Inflammatory macrophage treated with lipopolysaccharide for 4 hours (primary cell): Measurements from ENCODE around the gene RPS13.
"Not testable (repeated sequence)": the region's sequence is repeated elsewhere in the genome, so short reads cannot be mapped to it uniquely, and the experiment has no call there.

Source experiments
- DNase-seq: peaks from one replicate; pipeline ENCODE4 v3.0.0-alpha.2; 2020

RPS13 gene

DNA sequence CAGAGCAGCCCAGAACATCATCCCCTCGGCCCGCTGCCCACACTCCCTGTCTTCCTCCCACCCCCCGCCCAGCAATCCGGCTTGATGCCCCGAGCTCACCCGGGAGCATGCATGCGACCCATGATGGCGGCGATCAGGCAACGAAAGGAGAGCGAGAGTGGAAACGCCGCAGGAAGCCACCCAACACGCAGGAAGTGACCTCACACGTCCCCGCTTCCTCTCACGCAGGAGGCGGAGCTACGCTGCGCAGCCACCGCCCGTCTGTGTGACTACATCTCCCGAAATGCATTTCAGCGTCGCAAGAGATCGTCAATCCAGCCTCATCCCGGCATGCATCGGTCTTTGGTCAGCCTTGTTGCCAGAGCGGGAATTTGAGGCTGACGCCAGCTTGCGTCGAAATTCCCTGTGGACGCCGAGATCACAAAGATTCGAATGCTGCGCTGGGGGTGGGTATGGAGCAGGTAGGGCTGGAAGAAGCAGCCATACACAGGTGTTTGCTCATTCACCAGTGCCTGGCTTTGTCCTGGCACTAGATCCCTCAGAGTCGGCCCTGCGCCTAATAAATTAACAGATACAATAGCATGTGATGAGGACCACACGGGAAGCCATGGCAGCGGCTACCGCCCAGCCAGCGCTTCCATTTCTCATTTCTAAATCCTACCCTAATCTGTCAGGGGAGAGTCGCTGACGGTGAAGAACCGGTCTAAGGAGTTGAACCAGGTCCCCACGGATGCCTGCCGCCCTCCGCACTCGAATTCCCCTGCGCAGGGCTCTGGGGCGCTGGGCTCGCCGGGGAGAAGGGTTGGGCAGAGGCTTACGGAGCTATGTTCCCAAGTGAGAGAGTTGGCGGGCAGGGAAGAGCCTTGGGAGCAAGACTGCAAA is at the start of gene RPS13:
TSS of gene RPS13 (minus strand) at position 148 of the 882 bp plus-strand sequence. CDS start at position 122, 26 bp downstream.
- peak; percentile 100 for DNase-seq

DNA sequence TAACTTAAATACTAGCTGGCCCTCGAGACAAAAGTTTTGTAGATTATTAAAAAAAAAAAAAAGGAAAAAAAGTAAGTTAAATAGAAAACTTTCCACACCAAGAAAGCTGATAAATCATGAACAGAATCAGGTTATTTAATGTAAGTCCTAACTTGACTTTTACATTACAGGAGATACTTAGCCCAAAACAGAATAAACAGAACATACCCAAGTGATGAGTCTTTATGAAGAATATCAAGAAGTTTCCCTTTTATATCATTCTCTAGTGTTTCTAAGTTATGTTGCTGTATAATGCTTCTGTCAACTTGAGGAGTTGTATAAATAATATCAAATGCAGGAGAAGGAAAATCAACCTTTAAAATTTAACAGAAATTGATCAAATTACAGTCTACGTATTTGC is 44.5 kb upstream of the RPS13 start:
- no peak for DNase-seq

DNA sequence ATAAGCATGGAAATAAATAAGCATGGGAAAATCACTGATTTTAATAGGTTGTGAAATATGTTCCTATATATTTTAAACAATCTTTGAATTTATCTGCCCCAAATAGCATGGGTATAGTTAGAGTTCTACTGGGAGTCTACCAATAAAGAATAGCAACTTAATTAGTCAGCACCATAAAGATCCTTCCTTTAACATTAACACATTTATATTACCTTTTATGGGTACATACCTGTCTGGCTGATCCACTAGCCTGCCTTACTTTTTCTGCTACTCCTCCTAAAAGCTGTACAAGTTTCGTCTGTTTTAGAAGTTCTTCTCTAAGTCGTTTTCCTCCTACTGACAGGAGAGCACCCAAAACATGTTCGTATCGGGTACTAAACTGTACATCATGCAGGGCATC is 39.8 kb upstream of the RPS13 start:
- DNase-seq = no peak

DNA sequence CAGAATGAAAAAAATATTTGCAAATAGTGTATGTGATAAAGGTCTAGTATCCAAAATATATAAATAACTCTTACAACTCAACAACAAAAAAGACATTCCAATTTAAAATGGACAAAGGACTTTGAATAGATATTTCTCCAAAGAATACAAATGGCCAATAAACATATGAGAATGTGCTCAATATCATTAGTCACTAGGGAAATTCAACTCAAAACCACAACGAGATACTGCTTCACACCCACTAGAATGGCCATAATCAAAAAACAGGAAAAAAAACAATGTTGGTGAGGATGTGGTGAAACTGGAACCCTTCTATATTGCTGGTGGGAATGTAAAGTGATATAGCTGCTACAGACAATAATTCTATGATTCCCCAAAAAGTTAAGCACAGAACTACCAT is 38.6 kb upstream of the RPS13 start:
- DNase-seq = peak; percentile 9

DNA sequence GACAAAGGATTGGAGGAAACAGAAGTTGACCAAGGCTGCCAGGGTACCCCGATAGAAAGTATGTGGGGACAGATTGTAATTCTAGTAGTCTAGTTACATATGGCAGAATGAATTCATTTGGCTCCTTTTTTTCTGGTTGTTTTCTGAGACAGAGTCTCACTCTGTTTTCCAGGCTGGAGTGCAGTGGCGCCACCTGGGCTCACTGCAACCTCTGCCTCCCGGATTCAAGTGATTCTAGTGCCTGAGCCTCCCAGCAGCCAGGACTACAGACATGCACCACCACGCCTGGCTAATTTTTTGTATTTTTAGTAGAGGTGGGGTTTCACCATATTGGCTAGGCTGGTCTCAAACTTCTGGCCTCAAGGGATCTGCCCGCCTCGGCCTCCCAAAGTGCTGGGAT is 30.3 kb upstream of the RPS13 start:
- not testable (repeated sequence) for DNase-seq

DNA sequence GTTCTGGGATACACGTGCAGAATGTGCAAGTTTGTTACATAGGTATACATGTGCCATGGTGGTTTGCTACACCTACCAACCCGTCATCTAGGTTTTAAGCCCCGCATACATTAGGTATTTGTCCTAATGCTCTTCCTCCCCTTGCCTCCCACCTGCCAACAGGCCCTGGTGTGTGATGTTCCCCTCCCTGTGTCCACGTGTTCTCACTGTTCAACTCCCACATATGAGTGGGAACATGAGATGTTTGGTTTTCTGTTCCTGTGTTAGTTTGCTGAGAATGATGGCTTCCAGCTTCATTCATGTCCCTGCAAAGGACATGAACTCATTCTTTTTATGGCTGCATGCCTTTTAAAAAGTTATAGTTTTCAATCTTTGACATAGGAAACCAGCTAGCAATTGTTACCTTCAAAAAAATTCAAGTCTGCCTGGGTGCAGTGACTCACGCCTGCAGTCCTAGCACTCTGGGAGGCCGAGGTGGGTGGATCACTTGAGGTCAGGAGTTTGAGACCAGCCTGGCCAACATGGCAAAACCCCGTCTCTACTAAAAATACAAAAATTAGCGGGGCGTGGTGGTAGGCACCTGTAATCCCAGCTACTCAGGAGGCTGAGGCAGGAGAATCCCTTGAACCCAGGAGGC is 28.1 kb upstream of the RPS13 start:
- not testable (repeated sequence) for DNase-seq

DNA sequence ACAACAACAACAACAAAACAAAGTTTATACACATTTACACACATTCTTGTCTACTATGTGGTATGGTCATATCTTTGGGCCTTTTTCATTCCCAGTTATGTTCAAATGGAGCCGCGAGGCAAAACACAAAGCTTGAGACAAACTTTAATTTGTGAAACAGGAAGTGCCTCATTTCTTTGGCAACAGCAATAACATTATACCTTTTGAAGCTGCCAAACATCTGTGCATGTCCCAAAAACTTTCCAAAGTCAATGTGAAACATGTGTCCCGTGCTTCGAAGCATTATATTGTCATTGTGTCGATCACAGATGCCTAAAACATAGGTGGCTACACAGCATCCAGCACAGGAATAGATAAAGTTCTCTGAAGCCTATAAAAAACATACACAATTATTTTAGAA is 25.0 kb upstream of the RPS13 start:
- DNase-seq = no peak

DNA sequence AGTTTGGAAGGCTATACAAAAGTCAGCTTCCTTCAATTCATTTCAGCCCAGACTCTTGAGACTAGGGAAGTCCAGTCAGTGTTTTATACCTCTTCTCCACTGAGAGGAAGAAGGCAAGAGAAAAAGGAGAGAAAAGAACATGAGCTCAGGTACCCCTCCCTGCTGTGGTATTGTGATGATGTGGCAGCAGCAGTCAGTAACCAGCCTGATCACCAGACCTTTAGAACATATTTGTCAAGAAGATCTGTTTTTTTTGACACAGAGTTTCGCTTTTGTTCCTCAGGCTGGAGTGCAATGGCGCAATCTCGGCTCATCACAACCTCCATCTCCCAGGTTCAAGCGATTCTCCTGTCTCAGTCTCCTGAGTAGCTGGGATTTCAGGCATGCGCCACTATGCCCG is 21.2 kb upstream of the RPS13 start:
- peak; percentile 93 for DNase-seq

DNA sequence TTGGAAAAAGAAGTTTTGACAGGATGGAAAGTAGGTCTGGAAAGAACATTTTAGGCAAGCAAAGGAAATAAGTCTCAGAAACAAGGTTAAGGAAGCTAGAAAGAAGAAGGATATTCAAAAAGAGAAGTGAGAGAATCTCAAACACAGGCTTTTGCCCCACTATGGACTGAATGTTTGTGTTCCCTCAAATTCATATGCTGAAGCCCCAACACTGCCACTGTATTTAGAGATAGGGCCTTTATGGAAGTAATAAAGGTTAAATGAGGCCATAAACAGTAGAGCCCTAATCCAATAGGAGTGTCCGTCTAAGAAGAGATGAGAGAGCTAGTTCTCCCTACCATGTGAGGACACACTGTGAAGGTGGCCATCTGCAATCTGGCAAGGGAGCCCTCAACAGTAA is 20.6 kb upstream of the RPS13 start:
- peak; percentile 73 for DNase-seq

DNA sequence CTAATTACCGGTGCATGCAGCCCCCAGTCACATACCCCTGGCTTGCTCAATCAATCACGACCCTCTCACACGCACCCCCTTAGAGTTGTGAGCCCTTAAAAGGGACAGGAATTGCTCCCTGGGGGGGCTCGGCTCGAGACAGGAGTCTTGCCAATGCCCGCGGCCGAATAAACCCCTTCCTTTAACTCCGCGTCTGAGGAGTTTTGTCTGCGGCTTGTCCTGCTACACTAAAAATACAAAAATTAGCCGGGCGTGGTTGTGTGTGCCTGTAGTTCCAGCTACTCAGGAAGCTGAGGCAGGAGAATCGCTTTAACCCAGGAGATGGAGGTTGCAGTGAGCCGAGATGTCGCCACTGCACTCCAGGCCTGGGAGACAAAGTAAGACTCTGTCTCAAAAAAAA is 8.5 kb upstream of the RPS13 start:
- DNase-seq = not testable (repeated sequence)

DNA sequence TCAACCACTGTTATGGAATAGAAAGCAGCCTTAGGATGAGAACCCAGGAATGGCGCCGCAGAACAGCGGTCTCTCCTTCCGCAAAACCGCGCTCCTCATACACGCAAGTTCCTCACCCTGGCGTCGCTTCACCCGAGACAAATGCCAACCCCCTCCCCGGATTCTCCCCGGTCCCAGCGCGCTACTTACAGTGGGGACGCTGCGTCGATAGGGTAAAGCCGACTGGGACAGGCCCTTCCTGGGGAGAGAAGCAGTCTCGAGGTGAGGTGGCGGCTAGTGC is 287 bp downstream of the RPS13 start:
- peak; percentile 47 for DNase-seq

DNA sequence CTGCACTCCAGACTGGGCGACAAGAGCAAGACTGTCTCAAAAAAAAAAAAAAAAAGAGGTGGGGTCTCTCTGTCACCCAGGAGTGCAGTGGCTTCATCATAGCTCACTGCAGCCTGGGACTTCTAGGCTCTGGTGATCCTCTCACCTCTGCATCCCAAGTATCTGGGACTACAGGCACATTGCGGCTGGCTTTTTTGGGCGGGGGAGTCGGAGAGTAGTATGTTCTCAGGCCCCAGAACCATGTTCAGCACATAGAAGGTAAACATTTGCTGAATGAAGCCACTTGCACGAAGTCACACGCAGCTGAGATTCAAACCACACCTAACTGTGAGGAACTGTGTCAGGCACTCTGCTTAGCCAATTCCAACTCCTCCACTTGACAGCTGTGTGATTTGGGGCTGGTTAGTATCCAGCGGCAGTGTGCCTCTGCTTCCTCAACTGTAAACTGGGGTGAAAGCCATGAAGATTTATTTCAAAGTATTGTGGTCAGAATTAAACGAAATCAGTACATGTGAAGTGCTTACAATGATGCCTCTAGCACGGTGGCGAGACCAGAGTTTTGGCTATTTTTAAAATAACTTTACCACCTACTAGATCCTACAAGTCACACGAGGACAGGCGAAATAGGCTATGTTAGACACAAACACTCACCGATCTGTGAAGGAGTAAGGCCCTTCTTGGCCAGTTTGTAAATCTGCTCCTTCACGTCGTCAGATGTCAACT is 789 bp downstream of the RPS13 start:
- peak; percentile 33 for DNase-seq

DNA sequence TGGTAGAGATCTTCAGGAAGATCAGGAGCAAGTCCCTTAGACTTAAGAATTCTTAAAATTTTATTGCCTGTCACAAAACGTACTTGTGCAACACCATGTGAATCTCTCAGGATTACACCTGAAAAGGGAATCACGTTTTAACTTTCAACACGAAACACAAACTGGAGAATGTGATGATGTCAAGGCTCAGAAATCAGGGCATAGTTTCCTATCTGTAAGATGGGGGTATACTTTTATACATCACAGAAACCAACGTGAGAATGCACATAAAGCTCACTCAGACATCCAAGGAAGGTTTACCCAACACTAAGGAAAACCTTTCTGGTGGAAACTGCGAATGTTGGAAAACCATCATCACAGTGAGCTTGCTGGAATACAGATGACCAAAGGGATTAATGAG is 2.0 kb downstream of the RPS13 start:
- DNase-seq = no peak

DNA sequence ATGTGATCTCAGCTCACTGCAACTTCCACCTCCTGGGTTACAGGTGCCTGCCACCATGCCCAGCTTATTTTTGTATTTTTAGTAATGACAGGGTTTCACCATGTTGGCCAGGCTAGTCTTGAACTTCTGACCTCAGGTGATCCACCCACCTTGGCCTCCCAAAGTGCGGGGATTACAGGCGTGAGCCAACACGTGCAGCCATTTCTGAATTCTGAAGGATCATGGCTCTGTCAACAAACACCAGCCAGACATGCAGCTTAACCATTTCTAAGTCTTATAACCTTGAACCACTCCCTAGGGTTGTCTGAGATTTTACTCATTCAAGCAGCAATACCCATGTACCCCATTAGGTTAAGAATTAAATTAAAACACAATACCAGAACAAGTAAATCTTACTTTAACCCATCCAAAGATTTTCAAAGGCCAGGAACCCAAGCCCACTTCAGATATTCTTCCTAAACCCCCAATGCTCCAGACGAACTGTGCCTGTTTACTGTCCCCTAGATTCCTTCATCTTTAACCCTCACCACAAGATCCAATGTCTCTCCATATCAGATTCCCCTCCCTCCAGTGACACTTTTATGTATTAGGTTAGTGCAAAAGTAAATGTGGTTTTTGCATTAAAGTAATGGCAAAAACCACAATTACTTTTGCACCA is 4.0 kb downstream of the RPS13 start:
- DNase-seq = no peak

DNA sequence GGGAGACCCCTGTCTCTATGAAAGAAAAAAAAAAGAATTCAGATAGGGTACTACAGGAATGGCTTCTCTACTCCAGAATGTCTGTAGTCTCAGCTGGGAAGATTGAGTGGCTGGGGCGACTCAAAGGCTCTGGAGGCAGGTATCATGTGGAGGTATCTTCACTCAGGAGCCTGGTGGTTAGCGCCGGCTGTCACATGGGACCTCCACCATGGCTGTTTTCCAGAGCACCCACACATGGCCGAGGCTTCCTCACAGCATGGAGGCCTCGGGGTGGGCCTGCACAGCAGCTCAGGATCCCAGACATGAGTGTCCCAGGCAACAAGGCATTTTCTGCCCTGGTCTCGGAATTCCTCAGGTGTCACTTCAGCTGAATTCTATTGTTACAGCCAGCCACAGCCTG is 10.1 kb downstream of the RPS13 start:
- DNase-seq = no peak

DNA sequence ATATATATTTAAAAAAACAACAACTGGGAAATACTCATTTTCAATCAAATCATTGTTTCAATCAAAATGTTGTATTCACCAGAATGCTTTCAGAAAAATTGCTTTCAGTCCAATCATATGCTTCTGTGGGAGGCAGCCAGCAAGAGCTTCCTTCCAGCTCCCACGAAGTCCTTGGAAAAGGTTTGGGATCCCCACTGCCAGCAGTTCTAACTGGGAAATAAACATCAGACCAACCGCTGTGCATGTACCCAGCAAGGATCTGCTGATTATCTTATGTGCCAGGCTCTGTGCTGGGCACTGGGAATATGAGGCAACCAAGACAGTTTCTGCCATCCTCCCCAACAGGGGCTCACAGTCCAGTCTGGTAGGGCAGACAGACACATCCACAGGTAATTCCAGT is 10.8 kb downstream of the RPS13 start:
- no peak for DNase-seq

DNA sequence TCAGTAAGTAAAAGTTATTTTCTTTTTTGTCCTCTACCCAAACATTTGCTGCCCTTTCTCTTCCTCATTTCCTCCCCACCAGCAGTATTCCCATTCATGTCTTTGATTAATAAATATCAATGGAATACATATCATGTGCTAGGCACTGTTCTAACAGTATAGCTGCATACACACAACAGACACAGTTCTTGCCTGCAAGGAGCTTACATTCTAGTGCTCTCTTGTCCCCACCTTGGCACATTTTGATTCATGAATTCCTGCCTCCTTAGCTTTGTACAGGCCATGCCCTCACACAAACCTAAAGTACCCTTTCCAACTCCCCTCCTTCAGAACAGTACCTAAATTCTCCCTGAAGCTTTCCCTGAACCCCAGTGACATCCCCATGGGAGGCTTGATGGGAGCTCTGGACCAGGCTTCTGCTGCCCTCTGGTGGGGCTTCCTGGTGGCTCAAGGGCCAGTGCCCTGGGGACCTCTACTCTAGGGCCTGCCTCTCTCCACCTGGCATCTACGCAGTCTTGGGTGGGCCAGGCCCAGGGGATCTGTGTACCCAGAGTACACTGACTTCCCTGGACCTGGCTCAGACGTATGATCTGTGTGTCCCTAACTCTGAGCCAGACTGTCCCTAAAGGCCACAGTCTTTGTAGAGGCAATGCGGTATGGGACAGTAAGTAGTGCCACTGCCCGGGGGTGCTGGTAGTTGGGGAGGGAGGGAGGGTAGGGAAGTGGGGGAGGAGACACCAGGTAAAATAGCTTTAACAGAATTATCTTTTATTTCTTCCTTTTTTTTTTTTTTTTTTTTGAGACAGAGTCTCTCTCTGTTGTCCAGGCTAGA is 14.1 kb downstream of the RPS13 start:
- peak; percentile 32 for DNase-seq

DNA sequence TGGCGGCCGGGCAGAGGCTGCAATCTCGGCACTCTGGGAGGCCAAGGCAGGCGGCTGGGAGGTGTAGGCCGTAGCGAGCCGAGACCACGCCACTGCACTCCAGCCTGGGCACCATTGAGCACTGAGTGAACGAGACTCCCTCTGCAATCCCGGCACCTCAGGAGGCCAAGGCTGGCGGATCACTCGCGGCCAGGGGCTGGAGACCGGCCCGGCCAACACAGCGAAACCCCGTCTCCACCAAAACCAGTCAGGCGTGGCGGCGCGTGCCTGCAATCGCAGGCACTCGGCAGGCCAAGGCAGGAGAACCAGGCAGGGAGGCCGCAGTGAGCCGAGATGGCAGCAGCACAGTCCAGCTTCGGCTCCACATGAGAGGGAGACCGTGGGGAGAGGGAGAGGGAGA is 26.3 kb downstream of the RPS13 start:
- DNase-seq = not testable (repeated sequence)

DNA sequence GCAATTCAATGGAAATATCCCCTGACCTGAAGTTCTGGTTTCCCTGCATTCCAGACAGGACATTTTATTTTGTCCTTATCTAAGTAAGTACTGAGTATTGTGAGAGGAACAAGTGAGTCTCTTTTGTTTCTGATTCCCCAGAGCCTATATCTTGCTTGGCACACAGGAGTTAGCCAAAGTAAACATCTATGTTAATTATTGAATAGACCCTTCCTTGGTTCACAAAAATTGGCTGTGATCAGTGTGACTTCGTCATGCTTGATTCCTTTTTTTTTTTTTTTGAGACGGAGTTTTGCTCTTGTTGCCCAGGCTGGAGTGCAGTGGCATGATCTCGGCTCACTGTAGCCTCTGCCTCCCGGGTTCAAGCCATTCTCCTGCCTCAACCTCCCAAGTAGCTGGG is 29.0 kb downstream of the RPS13 start:
- DNase-seq = not testable (repeated sequence)

DNA sequence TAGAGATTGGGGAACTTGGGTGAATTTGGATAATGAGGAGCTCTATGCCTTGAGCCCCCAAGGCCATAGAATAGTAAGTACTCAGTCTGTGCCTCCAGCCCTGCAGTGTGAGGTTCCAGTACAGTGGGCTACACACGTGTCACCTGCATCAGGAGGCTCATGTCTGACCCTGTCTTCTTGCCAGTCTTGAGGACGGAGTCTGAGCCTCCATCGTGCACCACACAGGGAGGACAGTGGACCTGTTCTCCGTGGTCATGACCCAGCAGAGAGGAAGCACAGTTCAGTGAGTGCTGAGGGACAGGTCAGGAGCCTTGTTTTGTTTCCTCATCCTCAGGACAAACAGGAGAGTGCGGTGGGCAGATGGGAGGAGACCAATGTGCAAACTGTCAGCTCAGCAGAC is 30.8 kb downstream of the RPS13 start:
- no peak for DNase-seq

DNA sequence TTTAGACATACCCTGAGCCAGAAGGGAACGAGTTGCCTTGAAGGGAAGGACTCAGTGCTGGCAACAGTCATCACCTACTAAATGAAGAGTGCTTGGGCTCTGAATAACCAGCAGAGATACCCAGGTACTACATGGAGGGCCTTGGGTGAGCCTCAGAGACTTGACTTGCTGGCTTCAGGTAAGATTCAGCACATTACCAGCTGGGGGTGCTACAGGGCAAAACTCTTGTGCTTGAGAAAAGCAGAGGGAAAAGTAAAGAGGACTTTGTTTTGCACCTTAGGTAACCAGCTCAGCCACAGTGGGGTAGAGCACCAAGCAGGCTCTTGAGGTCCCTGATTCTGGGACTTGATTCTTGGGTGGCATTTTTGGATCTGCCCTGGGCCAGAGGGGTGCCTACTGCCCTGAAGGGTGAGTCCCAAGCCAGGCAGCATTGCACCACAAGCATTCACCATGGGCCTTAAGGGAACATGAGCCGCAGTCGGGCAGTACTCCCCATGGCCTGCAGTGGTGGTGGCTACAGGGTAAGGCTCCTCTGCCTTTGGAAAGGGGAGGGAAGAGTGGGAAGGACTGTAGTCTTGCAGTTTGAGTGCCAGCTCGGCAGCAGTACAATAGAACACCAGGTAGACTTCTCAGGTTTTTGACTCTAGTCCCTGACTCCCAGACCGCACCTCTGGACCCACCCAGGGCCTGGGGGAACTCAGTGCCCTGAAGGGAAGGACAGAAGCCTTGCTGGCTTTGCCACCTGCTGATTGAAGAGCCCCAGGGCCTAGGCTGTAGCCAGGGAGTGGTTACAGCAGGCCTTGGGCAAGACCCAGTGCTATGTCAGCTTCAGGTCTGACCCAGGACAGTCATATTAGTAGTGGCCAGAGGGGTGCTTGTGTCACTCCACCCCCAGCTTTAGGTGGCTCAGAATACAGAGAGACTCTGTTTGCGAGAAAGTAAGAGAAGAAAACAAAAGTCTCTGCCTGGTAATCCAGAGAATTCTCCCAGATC is 40.5 kb downstream of the RPS13 start:
- DNase-seq = no peak
